Lower lobe of right lung (tissue), 2 donors: Measurements from ENCODE around the gene EPHA6. TPM values are rescaled to one million over a fixed set of nuclear protein-coding genes. Genes with fewer than 3 reads are reported as not detected.
A peak's percentile ranks its signal among the peaks of the same experiment; 100 is the strongest.

Experiments used
- ATAC-seq, 2 donors: fragments of 200-7000 bp; cut with Tn5 transposase; one replicate each; pipeline ENCODE4 v1.9.1; 2020 to 2022; ENCODE audit warnings: mild to moderate bottlenecking in 2 of 2, moderate library complexity in 2 of 2
- DNase-seq: peaks from one replicate; pipeline ENCODE4 v3.0.0-alpha.2; 2020
- H3K27ac ChIP-seq: fragments of 200-600 bp; one replicate; pipeline ENCODE4 v1.8.0; 2022
- H3K27me3 ChIP-seq: fragments of 200-600 bp; one replicate; pipeline ENCODE4 v1.8.0; 2022; ENCODE audit warnings: low read depth
- H3K36me3 ChIP-seq: fragments of 200-600 bp; one replicate; pipeline ENCODE4 v1.8.0; 2022; ENCODE audit warnings: mild to moderate bottlenecking
- H3K4me1 ChIP-seq: fragments of 200-600 bp; one replicate; pipeline ENCODE4 v1.8.0; 2022
- H3K4me3 ChIP-seq: fragments of 200-600 bp; one replicate; pipeline ENCODE4 v1.8.0; 2022; ENCODE audit warnings: mild to moderate bottlenecking
- H3K9me3 ChIP-seq: fragments of 200-600 bp; one replicate; pipeline ENCODE4 v1.8.0; 2022
- CTCF ChIP-seq: fragments of 200-600 bp; IDR thresholded peaks from one replicate; pipeline ENCODE4 v1.8.0; 2022; ENCODE audit warnings: antibody characterized with exemption, mild to moderate bottlenecking
- intact Hi-C: fragments of 100-400 bp; cut with DNase I; formaldehyde crosslinking; loops from one replicate; pipeline ENCODE4 v1.11.0; 2022
- total RNA-seq: library from RNA; stranded (reverse); fragmentation: NEBNext Ultra II Directional; extraction: Animal tissue kit (Norgen Biotek cat#: 25700); gene quantifications from one replicate; pipeline ENCODE4 v1.2.1, GENCODE V29; 2021
- donor health status: DM: no; HTN: yes; CAD: no; lungs with severe emphysema.

The EPHA6 gene
- total RNA-seq, 1 donor from 2014 or later, result 0.53 TPM

DNA sequence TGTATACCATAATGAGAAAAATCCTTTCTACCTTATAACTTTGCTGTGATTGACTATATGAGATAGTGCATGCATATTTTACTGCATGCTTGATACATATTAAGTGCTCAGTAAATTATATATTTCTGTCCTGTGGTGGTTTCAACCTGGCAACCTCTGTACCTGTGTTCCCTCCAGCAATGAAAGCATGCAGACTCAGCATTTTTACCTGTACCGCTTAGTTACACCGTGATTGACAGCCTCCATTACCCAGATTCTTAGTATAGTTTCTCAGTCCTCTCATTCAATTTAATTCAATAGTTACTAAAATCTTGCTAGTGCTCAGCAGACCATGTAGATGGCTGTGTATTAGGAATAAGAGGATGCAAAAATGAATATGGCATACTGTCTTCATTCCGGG, 386.0 kb downstream of the EPHA6 start:
- H3K36me3 ChIP-seq, result no peaks in the 10 kb centered on the region

GRCh38 chr3:97201814-97202213, 387.4 kb downstream of the EPHA6 start:
- TF ChIP-seq CTCF, result no peak
- Histone ChIP-seq H3K9me3 (no peaks in the 10 kb centered on the region), H3K4me1 (no peaks in the 10 kb centered on the region), H3K4me3 (no peak overlapping the region), H3K27me3 (no peaks in the 10 kb centered on the region), H3K36me3 (no peaks in the 10 kb centered on the region), H3K27ac (no peak overlapping the region)
- DNase-seq (no peak), ATAC-seq (no peak)
- intact Hi-C loops, result no loop called here

More for the DNA sequence above, 386.0 kb downstream of the EPHA6 start:
- intact Hi-C loops, result no loop called here
- no peak for TF ChIP-seq CTCF
- ATAC-seq, result no peak
- Histone ChIP-seq H3K9me3 (no peaks in the 10 kb centered on the region), H3K27me3 (no peaks in the 10 kb centered on the region), H3K4me3 (no peak overlapping the region), H3K4me1 (no peaks in the 10 kb centered on the region), H3K27ac (no peak overlapping the region)
- no peak for DNase-seq

GRCh38 chr3:97228966-97229365, 414.6 kb downstream of the EPHA6 start:
- Histone ChIP-seq H3K27ac (no peak overlapping the region), H3K4me3 (no peak overlapping the region), H3K9me3 (no peaks in the 10 kb centered on the region), H3K36me3 (no peaks in the 10 kb centered on the region), H3K4me1 (no peaks in the 10 kb centered on the region), H3K27me3 (no peaks in the 10 kb centered on the region)
- TF ChIP-seq CTCF, result no peak
- DNase-seq (no peak), ATAC-seq (no peak)
- intact Hi-C loops, result no loop called here

- Histone ChIP-seq H3K4me1 (no peaks in the 10 kb centered on the region), H3K27ac (no peak overlapping the region), H3K36me3 (no peaks in the 10 kb centered on the region), H3K9me3 (no peaks in the 10 kb centered on the region), H3K27me3 (no peaks in the 10 kb centered on the region), H3K4me3 (no peak overlapping the region)
- intact Hi-C loops, result no loop called here
- TF ChIP-seq CTCF, result no peak
- ATAC-seq, result no peak
- no peak for DNase-seq
Measured at GRCh38 chr3:97230486-97230885, 416.1 kb downstream of the EPHA6 start.

DNA sequence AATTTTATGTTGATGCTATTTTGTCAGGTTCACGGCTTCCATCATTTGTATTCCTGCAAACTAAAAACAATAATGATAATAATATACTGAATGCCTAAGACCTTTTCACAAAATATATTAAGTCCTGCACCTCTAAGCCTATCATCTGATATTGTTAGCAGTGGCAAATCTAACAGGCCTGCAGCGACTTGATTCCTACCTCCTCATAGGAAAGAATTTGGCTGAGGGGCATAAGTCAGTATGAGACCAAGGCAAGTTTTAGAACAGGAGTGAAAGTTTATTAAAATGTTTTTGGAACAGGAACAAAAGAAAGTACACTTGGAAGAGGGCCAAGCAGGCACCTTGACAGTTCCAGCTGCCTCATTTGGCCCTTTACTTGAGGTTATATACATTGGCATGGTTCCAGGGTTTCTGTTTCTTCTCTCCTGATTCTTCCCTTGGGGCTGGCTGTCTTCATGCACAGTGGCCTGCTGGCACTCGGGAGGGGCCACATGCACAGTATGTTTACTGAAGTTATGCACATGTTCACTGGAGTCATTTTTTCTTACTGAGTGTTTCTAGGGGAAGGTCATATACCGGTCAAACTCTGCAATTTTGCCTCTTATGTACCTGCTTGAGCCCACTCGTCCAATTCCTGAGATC, 418.1 kb downstream of the EPHA6 start:
- no peak overlapping the region for H3K4me3 ChIP-seq
- no peak overlapping the region for H3K27ac ChIP-seq
- H3K36me3 ChIP-seq, result no peaks in the 10 kb centered on the region
- no peaks in the 10 kb centered on the region for H3K4me1 ChIP-seq
- no peaks in the 10 kb centered on the region for H3K9me3 ChIP-seq
- H3K27me3 ChIP-seq, result no peaks in the 10 kb centered on the region
- no peak for DNase-seq
- intact Hi-C loops, result no loop called here
- TF ChIP-seq CTCF, result no peak
- ATAC-seq, result peak in 1 of 2 donors; percentile 43
